Keratinocyte (primary cell): Measurements from ENCODE around the gene SKA1. TPM values are rescaled to one million over a fixed set of nuclear protein-coding genes. Genes with fewer than 3 reads are reported as not detected.

Source experiments
- DNase-seq: peaks from one replicate; pipeline ENCODE4 v3.0.0-alpha.2; 2011; ENCODE audit warnings: low read depth, missing footprints, low spot score
- FAIRE-seq: peaks from 2 replicates; lab custom pipeline; 2011; peaks lifted over from hg19 to GRCh38; lab: Jason Lieb, UNC
- H2AFZ ChIP-seq: 2 replicates; pipeline ENCODE4 v1.6.0; 2012; ENCODE audit warnings: low read length, control low read depth, inconsistent platforms; ENCODE audit not compliant: control insufficient read depth
- H3K27ac ChIP-seq: 2 replicates; pipeline ENCODE4 v1.5.1; 2011; ENCODE audit warnings: low read length; ENCODE audit not compliant: control insufficient read depth, insufficient read depth
- H3K27me3 ChIP-seq: 3 replicates; pipeline ENCODE4 v1.6.0; 2011; ENCODE audit warnings: low read length; ENCODE audit not compliant: control insufficient read depth, insufficient read depth; ENCODE audit errors: extremely low read depth
- H3K36me3 ChIP-seq, 2 experiments: 2 replicates in 1 of 2; 3 replicates in 1 of 2; pipeline ENCODE4 v1.5.1; 2011; ENCODE audit warnings: low read length in 2 of 2, mild to moderate bottlenecking in 1 of 2; ENCODE audit not compliant: control insufficient read depth in 2 of 2, insufficient read depth in 2 of 2; ENCODE audit errors: extremely low read depth in 1 of 2
- H3K4me1 ChIP-seq: 3 replicates; pipeline ENCODE4 v1.5.1; 2011; ENCODE audit warnings: low read length; ENCODE audit not compliant: control insufficient read depth, insufficient read depth; ENCODE audit errors: extremely low read depth
- H3K4me2 ChIP-seq: 3 replicates; pipeline ENCODE4 v1.6.0; 2011; ENCODE audit warnings: low read depth, low read length; ENCODE audit not compliant: control insufficient read depth, insufficient read depth; ENCODE audit errors: extremely low read depth
- H3K4me3 ChIP-seq, 3 experiments: fragments of 200-600 bp in 1 of 3; sonication (generic) in 1 of 3; 2 replicates in 2 of 3; 3 replicates in 1 of 3; pipeline ENCODE4 v1.5.1; 2011 to 2016; ENCODE audit warnings: low read length in 3 of 3, mild to moderate bottlenecking in 3 of 3, control low read depth in 2 of 3, inconsistent platforms in 1 of 3, low read depth in 1 of 3, mixed read lengths in 1 of 3, mixed run types in 1 of 3, moderate library complexity in 1 of 3; ENCODE audit not compliant: control insufficient read depth in 2 of 3, insufficient read depth in 2 of 3; ENCODE audit errors: extremely low read depth in 1 of 3
- H3K79me2 ChIP-seq: 2 replicates; pipeline ENCODE4 v1.6.0; 2012; ENCODE audit warnings: low read length; ENCODE audit not compliant: control insufficient read depth, insufficient read depth
- H3K9ac ChIP-seq: 3 replicates; pipeline ENCODE4 v1.6.0; 2011; ENCODE audit warnings: low read length; ENCODE audit not compliant: control insufficient read depth, insufficient read depth; ENCODE audit errors: extremely low read depth
- H3K9me1 ChIP-seq: 3 replicates; pipeline ENCODE4 v1.6.0; 2011; ENCODE audit warnings: low read length; ENCODE audit not compliant: control insufficient read depth, insufficient read depth; ENCODE audit errors: extremely low read depth
- H3K9me3 ChIP-seq: 2 replicates; pipeline ENCODE4 v1.5.1; 2012; ENCODE audit warnings: low read depth, low read length; ENCODE audit not compliant: control insufficient read depth
- H4K20me1 ChIP-seq: 3 replicates; pipeline ENCODE4 v1.6.0; 2011; ENCODE audit warnings: low read length; ENCODE audit not compliant: control insufficient read depth, insufficient read depth; ENCODE audit errors: extremely low read depth
- CTCF ChIP-seq, 3 experiments: IDR thresholded peaks in 1 of 3; conservative IDR thresholded peaks in 1 of 3; optimal IDR thresholded peaks in 1 of 3; 2 replicates in 2 of 3; 3 replicates in 1 of 3; pipeline versions ENCODE3 to v1.5.1; 2011; ENCODE audit warnings: low read length in 3 of 3, mild to moderate bottlenecking in 3 of 3, moderate library complexity in 2 of 3, control low read depth in 1 of 3, inconsistent platforms in 1 of 3; ENCODE audit not compliant: insufficient read depth in 2 of 3; ENCODE audit errors: extremely low read depth in 1 of 3
- EZH2 ChIP-seq: IDR thresholded peaks from one replicate; pipeline ENCODE4 v1.6.1; 2012; ENCODE audit warnings: inconsistent platforms, mild to moderate bottlenecking, low read length, moderate library complexity
- dilution Hi-C: fragments of 300-500 bp; cut with MboI; formaldehyde crosslinking; loops from one replicate; pipeline ENCODE4 v1.7.0; 2020; ENCODE audit warnings: low sequenced_read_pairs; ENCODE audit not compliant: extremely low pct_ligation_motif_present
- polyA plus RNA-seq, 5 experiments: library from polyadenylated mRNA; depleted of rRNA in 3 of 5; stranded (reverse) in 3 of 5; stranded (forward) in 1 of 5; unstranded in 1 of 5; fragments of >200 nt; gene quantifications; 1 replicate in 1 of 5; 2 replicates in 3 of 5; 3 replicates in 1 of 5; pipeline versions ENCODE4 v1.2.1 to v1.2.3, GENCODE V29; 2011 to 2012; ENCODE audit warnings: missing spikeins in 2 of 5, low read depth in 1 of 5, low replicate concordance in 1 of 5

Gene SKA1
- polyA plus RNA-seq, 1 donor (not counting 4 experiments of a cell fraction or from before 2014, with no cell fraction given), result 8.4 TPM

- dilution Hi-C loops, result no loop called here
- Histone ChIP-seq H3K36me3 (no peaks in the 10 kb centered on the region), H3K27ac (no peak overlapping the region), H3K9ac (no peak overlapping the region), H2AFZ (no peak overlapping the region), H3K27me3 (no peaks in the 10 kb centered on the region), H3K4me2 (no peak overlapping the region), H3K4me3 (no peak overlapping the region), H3K4me1 (no peaks in the 10 kb centered on the region), H3K9me1 (no peaks in the 10 kb centered on the region), H3K9me3 (no peaks in the 10 kb centered on the region), H3K79me2 (no peaks in the 10 kb centered on the region), H4K20me1 (no peaks in the 10 kb centered on the region)
- TF ChIP-seq EZH2 (no peak), CTCF (optimal IDR thresholded peaks at IDR 0.05 in 1 of 3, IDR thresholded peaks at IDR 0.05 in 1 of 3, conservative IDR thresholded peaks at IDR 0.05 in 1 of 3; ENCODE audit: extremely low read depth in 1 of 3, insufficient read depth in 2 of 3, low read length in 3 of 3) (no peak)
- FAIRE-seq (no peak), DNase-seq (no peak)
Measured at GRCh38 chr18:50340078-50340477, 34.8 kb upstream of the SKA1 start.

- dilution Hi-C loops, result no loop called here
- H4K20me1 ChIP-seq, result no peaks in the 10 kb centered on the region
- no peak overlapping the region for H3K9ac ChIP-seq
- no peaks in the 10 kb centered on the region for H3K27me3 ChIP-seq
- no peak overlapping the region for H3K4me2 ChIP-seq
- H3K27ac ChIP-seq, result no peak overlapping the region
- no peaks in the 10 kb centered on the region for H3K9me3 ChIP-seq
- H3K36me3 ChIP-seq, result no peaks in the 10 kb centered on the region
- H3K79me2 ChIP-seq, result no peaks in the 10 kb centered on the region
- no peak for FAIRE-seq
- H3K9me1 ChIP-seq, result no peaks in the 10 kb centered on the region
- H2AFZ ChIP-seq, result no peak overlapping the region
- no peaks in the 10 kb centered on the region for H3K4me1 ChIP-seq
- no peak overlapping the region for H3K4me3 ChIP-seq
- TF ChIP-seq CTCF (optimal IDR thresholded peaks at IDR 0.05 in 1 of 3, IDR thresholded peaks at IDR 0.05 in 1 of 3, conservative IDR thresholded peaks at IDR 0.05 in 1 of 3; ENCODE audit: extremely low read depth in 1 of 3, insufficient read depth in 2 of 3, low read length in 3 of 3), result no peak
- no peak for TF ChIP-seq EZH2
- DNase-seq, result no peak
Measured at GRCh38 chr18:50341443-50341842, 33.4 kb upstream of the SKA1 start.
